Astrocyte (in vitro differentiated cells and primary cell): Measurements from ENCODE around the gene SLC25A48. TPM values are rescaled to one million over a fixed set of nuclear protein-coding genes. Genes with fewer than 3 reads are reported as not detected.

Experiments
- DNase-seq: peaks from one replicate; pipeline ENCODE4 v3.0.0-alpha.2; 2010; ENCODE audit warnings: low read depth
- FAIRE-seq: peaks from 2 replicates; lab custom pipeline; 2011; peaks lifted over from hg19 to GRCh38; lab: Jason Lieb, UNC
- H2AFZ ChIP-seq: 2 replicates; pipeline ENCODE4 v1.6.0; 2012; ENCODE audit warnings: low read depth, low read length, inconsistent platforms
- H3K27ac ChIP-seq: 2 replicates; pipeline ENCODE4 v1.5.1; 2011; ENCODE audit warnings: low read depth, low read length, inconsistent platforms
- H3K27me3 ChIP-seq: 2 replicates; pipeline ENCODE4 v1.6.0; 2011; ENCODE audit warnings: low read length, inconsistent platforms; ENCODE audit not compliant: insufficient read depth
- H3K36me3 ChIP-seq: 2 replicates; pipeline ENCODE4 v1.5.1; 2011; ENCODE audit warnings: low read length, inconsistent platforms; ENCODE audit not compliant: insufficient read depth
- H3K4me1 ChIP-seq: 2 replicates; pipeline ENCODE4 v1.5.1; 2011; ENCODE audit warnings: low read length, inconsistent platforms; ENCODE audit not compliant: insufficient read depth
- H3K4me2 ChIP-seq: 2 replicates; pipeline ENCODE4 v1.6.0; 2012; ENCODE audit warnings: low read length, inconsistent platforms
- H3K4me3 ChIP-seq: 2 replicates; pipeline ENCODE4 v1.5.1; 2011; ENCODE audit warnings: low read depth, mild to moderate bottlenecking, low read length, inconsistent platforms; ENCODE audit not compliant: insufficient read depth
- H3K79me2 ChIP-seq: 2 replicates; pipeline ENCODE4 v1.6.0; 2012; ENCODE audit warnings: mild to moderate bottlenecking, low read length, inconsistent platforms; ENCODE audit not compliant: insufficient read depth
- H3K9ac ChIP-seq: 2 replicates; pipeline ENCODE4 v1.6.0; 2012; ENCODE audit warnings: mild to moderate bottlenecking, low read length, inconsistent platforms
- H3K9me3 ChIP-seq: 2 replicates; pipeline ENCODE4 v1.5.1; 2012; ENCODE audit warnings: low read depth, mild to moderate bottlenecking, low read length, inconsistent platforms; ENCODE audit not compliant: insufficient read depth
- H4K20me1 ChIP-seq: 2 replicates; pipeline ENCODE4 v1.6.0; 2012; ENCODE audit warnings: low read length, inconsistent platforms; ENCODE audit not compliant: insufficient read depth
- H3K27ac Mint-ChIP-seq: one replicate; pipeline ENCODE4 v1.8.0; 2021; ENCODE audit warnings: mild to moderate bottlenecking, mixed read lengths; ENCODE audit not compliant: unreplicated experiment
- H3K27me3 Mint-ChIP-seq: one replicate; pipeline ENCODE4 v1.8.0; 2021; ENCODE audit warnings: low read depth, mixed read lengths; ENCODE audit not compliant: unreplicated experiment
- H3K36me3 Mint-ChIP-seq: one replicate; pipeline ENCODE4 v1.8.0; 2021; ENCODE audit warnings: low read depth, mixed read lengths; ENCODE audit not compliant: unreplicated experiment
- H3K4me1 Mint-ChIP-seq: one replicate; pipeline ENCODE4 v1.8.0; 2021; ENCODE audit warnings: low read depth, mixed read lengths; ENCODE audit not compliant: unreplicated experiment
- H3K4me3 Mint-ChIP-seq: one replicate; pipeline ENCODE4 v1.8.0; 2021; ENCODE audit warnings: mild to moderate bottlenecking, moderate library complexity, mixed read lengths; ENCODE audit not compliant: unreplicated experiment
- H3K9me3 Mint-ChIP-seq: one replicate; pipeline ENCODE4 v1.8.0; 2021; ENCODE audit warnings: mild to moderate bottlenecking, mixed read lengths; ENCODE audit not compliant: unreplicated experiment
- EZH2 ChIP-seq: IDR thresholded peaks from 2 replicates; pipeline ENCODE4 v1.6.1; 2012; ENCODE audit warnings: mild to moderate bottlenecking, low read length, inconsistent platforms; ENCODE audit not compliant: insufficient read depth
- total RNA-seq: library from RNA; stranded (reverse); gene quantifications from 2 replicates; pipeline ENCODE4 v1.2.1, GENCODE V29; 2021
- TF ChIP-seq, protein P1 (sequence below): IDR thresholded peaks from 2 replicates; pipeline ENCODE4 v1.5.1; 2011; ENCODE audit warnings: low read depth, mild to moderate bottlenecking, inconsistent platforms, low read length, moderate library complexity; ENCODE audit not compliant: insufficient read depth

The SLC25A48 gene
- total RNA-seq, 1 donor from 2014 or later: not detected

DNA sequence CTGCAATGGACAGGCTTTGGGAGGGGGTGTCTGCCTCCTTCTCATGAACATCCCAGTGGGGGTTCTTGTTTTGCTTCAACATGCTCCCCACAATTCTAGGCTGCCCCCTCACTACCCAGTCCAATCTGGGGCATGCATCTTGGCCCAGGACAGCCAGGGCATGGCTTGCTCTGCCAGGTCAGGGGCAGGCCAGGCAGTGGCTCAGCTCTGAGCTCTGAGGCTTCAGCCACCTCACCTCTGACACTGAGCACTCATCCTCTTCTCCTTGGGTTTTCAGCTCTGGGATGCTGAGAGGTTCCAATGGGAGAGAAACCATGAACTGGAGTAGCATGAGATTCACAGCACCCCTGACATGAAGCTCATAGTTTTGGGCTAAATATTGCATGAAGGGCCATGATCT is 11.8 kb downstream of the SLC25A48 start:
- Mint-ChIP-seq H3K36me3 (no peaks in the 10 kb centered on the region), H3K4me3 (no peak overlapping the region), H3K27ac (no peak overlapping the region), H3K4me1 (no peaks in the 10 kb centered on the region), H3K27me3 (peaks cover 46% of the 10 kb centered on the region), H3K9me3 (no peaks in the 10 kb centered on the region)
- Histone ChIP-seq H3K79me2 (no peaks in the 10 kb centered on the region), H3K9ac (no peak overlapping the region), H3K9me3 (no peaks in the 10 kb centered on the region), H4K20me1 (no peaks in the 10 kb centered on the region), H3K36me3 (no peaks in the 10 kb centered on the region), H3K27me3 (peaks cover 7% of the 10 kb centered on the region), H3K4me2 (no peak overlapping the region), H3K27ac (no peak overlapping the region), H3K4me1 (no peaks in the 10 kb centered on the region), H2AFZ (no peak overlapping the region), H3K4me3 (no peak overlapping the region)
- FAIRE-seq (no peak), DNase-seq (no peak)
- TF ChIP-seq, protein P1, sequence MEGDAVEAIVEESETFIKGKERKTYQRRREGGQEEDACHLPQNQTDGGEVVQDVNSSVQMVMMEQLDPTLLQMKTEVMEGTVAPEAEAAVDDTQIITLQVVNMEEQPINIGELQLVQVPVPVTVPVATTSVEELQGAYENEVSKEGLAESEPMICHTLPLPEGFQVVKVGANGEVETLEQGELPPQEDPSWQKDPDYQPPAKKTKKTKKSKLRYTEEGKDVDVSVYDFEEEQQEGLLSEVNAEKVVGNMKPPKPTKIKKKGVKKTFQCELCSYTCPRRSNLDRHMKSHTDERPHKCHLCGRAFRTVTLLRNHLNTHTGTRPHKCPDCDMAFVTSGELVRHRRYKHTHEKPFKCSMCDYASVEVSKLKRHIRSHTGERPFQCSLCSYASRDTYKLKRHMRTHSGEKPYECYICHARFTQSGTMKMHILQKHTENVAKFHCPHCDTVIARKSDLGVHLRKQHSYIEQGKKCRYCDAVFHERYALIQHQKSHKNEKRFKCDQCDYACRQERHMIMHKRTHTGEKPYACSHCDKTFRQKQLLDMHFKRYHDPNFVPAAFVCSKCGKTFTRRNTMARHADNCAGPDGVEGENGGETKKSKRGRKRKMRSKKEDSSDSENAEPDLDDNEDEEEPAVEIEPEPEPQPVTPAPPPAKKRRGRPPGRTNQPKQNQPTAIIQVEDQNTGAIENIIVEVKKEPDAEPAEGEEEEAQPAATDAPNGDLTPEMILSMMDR: no peak

DNA sequence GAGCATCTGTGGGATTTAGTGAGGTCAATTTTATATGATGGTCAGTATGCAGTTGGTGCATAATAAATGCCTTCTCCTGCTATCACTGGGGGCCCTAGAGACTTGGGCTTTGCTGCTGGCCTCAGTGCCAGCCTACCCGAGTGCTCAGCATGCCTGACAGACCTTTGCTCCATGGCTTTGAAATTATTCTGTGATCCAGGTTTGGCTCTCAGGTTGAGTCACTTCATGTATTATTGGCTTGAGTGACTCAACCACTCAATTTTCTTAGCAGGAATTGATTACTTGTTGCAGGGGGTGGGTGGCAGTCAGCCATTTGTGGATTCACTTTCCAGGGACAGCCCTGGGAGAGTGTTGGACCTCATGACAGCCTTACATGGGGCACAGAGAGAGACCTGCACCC is 13.5 kb downstream of the SLC25A48 start:
- H2AFZ ChIP-seq: no peak overlapping the region
- H3K36me3 Mint-ChIP-seq: no peaks in the 10 kb centered on the region

DNA sequence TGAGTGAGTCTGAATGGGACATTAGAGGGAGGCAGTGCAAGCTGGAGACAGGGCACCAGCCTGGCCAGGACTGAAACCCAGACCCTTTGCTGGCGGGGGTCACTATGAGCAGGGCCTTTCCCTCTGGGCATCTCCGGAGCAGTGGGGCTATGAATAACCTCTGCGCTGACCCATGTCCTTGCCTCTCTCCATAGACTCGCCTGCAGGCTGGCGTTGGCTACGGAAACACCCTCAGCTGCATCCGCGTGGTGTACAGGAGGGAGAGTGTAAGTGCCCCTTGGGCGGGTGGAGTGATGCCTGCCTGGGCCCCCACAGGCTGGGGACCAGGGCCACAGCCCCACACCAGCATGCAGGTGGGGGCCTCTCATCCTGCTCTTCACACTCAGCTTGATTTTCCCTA is 15.8 kb downstream of the SLC25A48 start:
- no peaks in the 10 kb centered on the region for H4K20me1 ChIP-seq
- no peaks in the 10 kb centered on the region for H3K4me1 ChIP-seq
- Mint-ChIP-seq H3K36me3 (no peaks in the 10 kb centered on the region), H3K9me3 (peaks cover 9% of the 10 kb centered on the region), H3K27ac (no peak overlapping the region), H3K4me1 (peaks cover 6% of the 10 kb centered on the region), H3K4me3 (no peak overlapping the region), H3K27me3 (peaks cover 36% of the 10 kb centered on the region)
- H3K27me3 ChIP-seq: no peaks in the 10 kb centered on the region
- no peaks in the 10 kb centered on the region for H3K79me2 ChIP-seq
- no peaks in the 10 kb centered on the region for H3K36me3 ChIP-seq
- no peak overlapping the region for H2AFZ ChIP-seq
- H3K9me3 ChIP-seq: no peaks in the 10 kb centered on the region
- FAIRE-seq (no peak), DNase-seq (no peak)
- no peak overlapping the region for H3K27ac ChIP-seq
- H3K4me3 ChIP-seq: no peak overlapping the region
- TF ChIP-seq, protein P1: no peak
- no peak for TF ChIP-seq EZH2
- no peak overlapping the region for H3K9ac ChIP-seq
- no peak overlapping the region for H3K4me2 ChIP-seq

More for the DNA sequence above, 13.5 kb downstream of the SLC25A48 start:
- no peak overlapping the region for H3K27ac Mint-ChIP-seq
- no peaks in the 10 kb centered on the region for H3K79me2 ChIP-seq
- no peaks in the 10 kb centered on the region for H3K4me1 ChIP-seq
- no peak overlapping the region for H3K4me2 ChIP-seq
- FAIRE-seq (no peak), DNase-seq (no peak)
- no peaks in the 10 kb centered on the region for H3K36me3 ChIP-seq
- peaks cover 44% of the 10 kb centered on the region for H3K27me3 Mint-ChIP-seq
- TF ChIP-seq EZH2: no peak
- TF ChIP-seq, protein P1: no peak
- no peak overlapping the region for H3K4me3 Mint-ChIP-seq
- H3K9me3 ChIP-seq: no peaks in the 10 kb centered on the region
- H4K20me1 ChIP-seq: no peaks in the 10 kb centered on the region
- H3K27me3 ChIP-seq: no peaks in the 10 kb centered on the region
- H3K9me3 Mint-ChIP-seq: no peaks in the 10 kb centered on the region
- no peak overlapping the region for H3K4me3 ChIP-seq
- H3K9ac ChIP-seq: no peak overlapping the region
- H3K27ac ChIP-seq: no peak overlapping the region
- H3K4me1 Mint-ChIP-seq: peaks cover 6% of the 10 kb centered on the region
